NCI-H460 (cell line): Measurements from ENCODE around the gene PLA2G6. TPM values are rescaled to one million over a fixed set of nuclear protein-coding genes. Genes with fewer than 3 reads are reported as not detected.

Source experiments
- DNase-seq: peaks from one replicate; pipeline ENCODE4 v3.0.0-alpha.2; 2016; ENCODE audit warnings: low read depth; ENCODE audit errors: extremely low read depth
- polyA plus RNA-seq: library from polyadenylated mRNA; depleted of rRNA; stranded (reverse); fragments of >200 nt; gene quantifications from 2 replicates; pipeline ENCODE4 v1.2.3, GENCODE V29; 2014; cell fraction: nucleus; rRNA removed
- total RNA-seq: library from RNA; depleted of rRNA; stranded (reverse); fragments of >200 nt; shearing (Covaris generic); gene quantifications from 2 replicates; pipeline ENCODE4 v1.2.3, GENCODE V29; 2014; rRNA removed

The PLA2G6 gene, protein sequence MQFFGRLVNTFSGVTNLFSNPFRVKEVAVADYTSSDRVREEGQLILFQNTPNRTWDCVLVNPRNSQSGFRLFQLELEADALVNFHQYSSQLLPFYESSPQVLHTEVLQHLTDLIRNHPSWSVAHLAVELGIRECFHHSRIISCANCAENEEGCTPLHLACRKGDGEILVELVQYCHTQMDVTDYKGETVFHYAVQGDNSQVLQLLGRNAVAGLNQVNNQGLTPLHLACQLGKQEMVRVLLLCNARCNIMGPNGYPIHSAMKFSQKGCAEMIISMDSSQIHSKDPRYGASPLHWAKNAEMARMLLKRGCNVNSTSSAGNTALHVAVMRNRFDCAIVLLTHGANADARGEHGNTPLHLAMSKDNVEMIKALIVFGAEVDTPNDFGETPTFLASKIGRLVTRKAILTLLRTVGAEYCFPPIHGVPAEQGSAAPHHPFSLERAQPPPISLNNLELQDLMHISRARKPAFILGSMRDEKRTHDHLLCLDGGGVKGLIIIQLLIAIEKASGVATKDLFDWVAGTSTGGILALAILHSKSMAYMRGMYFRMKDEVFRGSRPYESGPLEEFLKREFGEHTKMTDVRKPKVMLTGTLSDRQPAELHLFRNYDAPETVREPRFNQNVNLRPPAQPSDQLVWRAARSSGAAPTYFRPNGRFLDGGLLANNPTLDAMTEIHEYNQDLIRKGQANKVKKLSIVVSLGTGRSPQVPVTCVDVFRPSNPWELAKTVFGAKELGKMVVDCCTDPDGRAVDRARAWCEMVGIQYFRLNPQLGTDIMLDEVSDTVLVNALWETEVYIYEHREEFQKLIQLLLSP
- total RNA-seq: 6.8 and 7.5 TPM in 2 replicates
- polyA plus RNA-seq: 22.0 and 40.9 TPM in 2 replicates

DNA sequence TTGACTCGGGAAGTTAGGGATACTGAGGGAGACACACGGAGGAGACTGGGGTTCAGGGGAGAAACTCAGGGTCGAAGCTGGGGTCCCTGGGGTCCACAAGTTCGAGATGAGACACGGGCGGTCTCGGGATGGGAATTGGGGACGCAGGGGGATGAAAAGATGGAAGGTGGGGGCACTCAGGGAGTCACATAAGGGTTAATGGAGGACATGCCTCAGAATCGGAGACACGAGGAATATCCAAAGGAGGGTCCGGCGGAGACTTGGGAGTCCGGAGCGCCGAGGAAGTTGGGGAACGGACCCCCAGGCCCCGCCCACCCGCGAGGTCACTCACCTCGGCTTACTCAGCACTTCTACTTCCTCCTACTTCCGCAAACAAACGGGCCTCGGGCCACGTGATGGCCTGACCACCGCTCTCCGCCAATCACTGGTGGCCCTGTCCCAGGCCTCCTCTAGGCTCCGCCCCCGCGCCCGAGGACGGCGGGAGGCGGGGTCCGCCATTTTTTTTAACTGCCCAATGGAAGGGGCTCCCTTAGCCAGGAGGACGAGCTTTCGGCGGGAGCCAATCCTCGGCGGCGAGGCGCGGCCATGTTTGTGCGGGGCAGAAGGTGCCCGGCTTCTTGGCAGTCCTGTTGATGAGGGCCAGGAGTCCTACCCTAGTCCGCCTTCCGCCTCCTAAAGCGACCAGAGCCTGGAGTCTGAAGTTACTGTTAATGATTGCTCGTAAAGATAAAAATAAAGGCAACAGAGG, at the start of gene PLA2G6:
TSS of gene PLA2G6 (minus strand) at position 378 of the 748 bp plus-strand sequence. CDS start 12,404 bp downstream, outside the sequence.
- DNase-seq: peak; percentile 88

DNA sequence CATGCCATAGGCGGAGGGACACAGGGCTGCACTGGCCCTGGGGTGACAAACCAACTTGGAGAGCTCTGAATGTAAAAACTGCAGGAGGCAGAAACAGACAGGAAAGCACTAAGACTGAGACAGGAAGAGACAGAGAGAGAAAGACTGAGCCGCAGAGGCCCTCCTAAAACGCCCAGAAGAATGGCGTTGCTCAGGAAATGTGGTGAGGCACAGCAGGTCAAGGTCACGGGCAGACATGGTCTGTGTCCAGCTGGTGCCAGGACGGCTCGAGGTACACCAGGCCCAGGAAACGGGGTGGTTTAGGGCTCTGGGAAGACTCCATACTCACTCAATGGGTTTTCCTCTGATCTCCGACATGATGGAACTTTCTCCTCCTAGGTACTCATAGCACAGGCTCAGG, 49.3 kb upstream of the PLA2G6 start:
- DNase-seq: no peak

DNA sequence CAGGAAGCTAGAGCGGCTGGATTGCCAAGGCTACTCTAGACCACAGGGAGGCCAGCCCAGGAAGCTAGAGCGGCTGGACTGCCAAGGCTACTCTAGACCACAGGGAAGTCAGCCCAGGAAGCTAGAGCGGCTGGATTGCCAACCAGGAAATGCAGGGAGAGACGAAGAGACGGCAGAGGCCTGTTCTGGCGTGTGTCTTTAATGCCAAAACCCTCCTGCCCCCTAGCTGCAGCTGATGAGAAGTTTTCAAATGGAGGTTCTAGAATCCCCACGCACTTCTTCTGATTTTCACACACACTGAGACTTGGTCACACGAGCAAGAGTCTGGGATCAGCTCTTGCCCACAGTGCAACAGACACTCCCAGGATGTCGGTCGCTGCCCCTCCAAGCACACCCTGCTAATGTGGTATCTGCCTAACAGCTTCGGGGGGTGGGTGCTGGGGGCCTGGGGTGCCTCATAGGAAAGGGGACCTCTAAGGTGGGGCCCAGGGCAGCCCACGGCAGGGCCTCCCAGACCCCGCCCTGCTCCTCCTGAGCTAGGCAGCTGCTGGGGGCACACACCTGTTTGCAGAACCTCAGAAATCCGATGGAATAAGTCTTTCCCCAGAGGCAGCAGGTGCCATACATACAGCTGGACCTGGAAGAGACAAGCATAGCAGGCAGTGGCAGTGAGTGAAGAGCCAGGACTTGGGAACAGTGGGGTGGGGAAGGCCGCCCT, 48.6 kb upstream of the PLA2G6 start:
- DNase-seq: no peak

DNA sequence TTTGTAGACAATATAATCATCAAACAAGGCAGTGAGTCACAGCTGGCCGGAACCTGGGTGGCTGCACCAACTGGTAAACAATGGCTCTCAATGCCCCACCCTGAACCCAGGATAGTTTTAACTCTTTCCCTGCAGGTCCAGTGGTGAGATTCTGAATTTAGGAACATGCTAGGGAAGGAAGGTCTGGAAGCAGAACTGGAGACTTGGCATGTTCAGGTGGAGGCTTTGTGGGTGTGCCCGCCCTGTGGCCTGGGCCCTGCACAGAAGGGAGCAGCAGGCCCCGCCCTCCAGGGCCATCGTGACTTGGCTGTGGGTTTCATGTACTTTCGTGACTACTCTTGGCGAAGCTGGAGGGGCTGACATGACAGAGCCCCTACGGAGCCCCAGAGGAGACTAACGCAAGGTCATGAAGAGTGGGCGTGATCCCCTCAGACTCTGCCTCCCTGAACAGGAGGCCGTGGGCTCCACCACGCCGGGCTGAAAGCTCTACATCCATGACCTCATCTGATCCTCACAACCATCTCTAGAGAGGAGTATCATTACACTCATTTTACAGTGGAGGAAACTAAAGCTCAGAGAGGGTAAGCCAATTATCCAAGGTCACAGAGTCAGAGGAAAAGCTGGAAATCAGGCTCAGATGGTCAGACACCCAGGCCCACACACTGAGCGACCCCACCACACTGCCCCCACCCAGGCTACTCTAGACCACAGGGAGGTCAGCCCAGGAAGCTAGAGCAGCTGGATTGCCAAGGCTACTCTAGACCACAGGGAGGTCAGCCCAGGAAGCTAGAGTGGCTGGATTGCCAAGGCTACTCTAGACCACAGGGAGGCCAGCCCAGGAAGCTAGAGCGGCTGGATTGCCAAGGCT, 47.5 kb upstream of the PLA2G6 start:
- no peak for DNase-seq

DNA sequence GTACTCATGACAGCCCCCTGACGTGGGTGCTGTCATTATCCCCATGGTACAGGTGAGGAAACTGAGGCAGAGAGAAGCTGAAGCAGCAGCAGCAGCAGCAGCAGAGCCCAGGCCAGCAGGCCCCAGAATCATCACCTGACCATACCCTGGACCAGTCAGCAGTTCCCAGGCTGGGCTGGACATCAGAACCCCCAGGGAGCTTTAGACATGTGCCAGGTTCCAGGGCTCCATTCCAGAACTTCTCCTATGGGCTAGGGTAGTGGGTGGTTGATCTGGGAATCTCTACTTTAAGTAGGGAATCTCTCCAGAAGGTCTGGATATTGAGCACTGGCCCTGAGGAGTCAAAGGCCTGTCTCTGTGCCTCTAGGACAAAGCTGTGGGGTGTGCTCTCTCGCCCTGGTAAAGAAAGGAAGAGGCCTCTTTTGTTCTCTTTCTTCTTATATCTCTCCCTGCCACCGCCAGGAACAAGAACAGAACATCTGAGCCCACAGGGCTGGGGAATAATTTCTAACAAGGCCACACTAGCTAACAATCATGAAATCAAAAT, 46.8 kb upstream of the PLA2G6 start:
- DNase-seq: no peak

DNA sequence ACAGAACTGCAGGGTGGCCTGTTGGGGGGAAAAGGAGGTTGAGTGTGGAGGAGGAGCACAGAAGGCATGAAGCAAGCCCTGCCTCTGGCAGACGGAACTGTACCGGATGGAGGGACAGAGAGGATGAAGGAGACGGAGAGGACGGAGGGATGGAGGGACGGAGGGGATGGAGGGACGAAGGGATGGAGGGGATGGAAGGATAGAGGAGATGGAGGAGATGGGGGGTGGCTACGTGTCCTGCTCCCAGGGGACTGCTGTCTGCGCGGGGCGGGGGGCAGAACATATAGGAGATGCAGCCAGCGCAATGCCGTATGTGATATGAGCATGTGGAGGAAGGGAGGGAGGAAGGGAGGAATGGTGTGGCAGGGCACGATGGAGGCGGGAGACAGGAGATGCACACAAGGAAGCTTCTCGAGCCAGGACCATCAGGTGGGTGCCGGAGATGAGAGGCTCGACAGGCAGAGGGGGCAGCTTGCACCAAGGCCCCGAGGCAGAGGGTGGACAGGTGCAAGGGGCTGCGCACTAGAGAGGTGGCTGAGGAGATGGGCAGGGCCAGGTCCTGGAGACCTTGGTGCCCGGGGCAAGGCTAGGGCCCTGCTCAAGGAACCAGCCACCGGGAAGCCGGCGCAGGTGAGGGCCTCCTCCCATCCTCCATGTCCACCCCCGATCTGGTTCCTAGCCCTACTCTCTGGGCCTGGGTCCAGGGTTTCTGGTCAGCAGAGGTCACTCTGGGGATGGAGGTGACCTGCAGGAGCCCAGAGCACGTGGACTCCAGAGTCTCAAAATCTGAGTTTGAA, 45.4 kb upstream of the PLA2G6 start:
- DNase-seq: no peak

DNA sequence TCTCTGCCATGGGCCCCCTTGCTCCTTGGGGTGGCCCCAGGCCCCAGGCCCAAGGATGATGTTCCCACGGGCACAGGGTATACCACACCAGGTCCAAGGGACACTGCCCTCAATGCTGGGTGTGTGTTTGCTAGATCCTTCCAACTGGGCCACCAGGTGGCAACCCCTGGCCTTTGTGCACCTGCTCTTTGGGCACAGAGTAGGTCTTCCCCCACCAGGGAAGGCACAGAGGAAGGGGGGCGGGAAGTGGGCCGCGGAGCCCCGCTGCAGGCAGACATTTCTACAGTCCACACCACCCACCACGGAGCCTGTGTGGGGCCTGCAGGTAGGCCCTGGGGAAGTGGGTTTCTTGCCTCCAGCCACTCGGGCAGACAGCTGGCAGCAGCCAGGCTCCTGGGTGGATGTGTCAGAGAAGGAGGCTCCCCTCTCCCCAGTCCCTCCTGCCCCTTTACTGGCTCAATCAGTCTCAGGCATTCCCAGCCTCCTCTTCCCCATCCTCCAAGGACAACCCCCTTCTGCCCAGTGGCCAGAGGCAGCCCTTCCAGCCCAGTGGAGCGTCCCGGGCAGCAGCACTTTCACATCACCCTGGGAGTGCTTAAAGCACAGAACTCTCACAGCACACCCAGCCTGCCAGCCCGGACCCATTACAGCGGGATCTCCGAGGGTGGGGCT, 41.8 kb upstream of the PLA2G6 start:
- DNase-seq: no peak

DNA sequence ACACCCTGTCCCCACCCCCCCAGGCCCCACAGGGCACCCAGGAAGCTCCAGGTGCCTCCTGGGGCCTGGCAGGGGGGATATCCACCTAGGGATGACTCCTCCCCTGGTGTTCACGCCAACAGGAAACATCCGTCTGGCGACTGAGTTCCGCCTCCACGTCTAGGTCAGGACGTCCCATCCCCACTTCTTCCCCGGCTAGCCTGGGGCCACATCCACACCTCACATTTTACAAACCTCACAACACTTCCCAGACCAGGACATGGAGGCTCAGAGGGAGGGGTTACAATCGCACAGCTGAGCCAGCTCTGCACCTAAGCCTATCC, 41.1 kb upstream of the PLA2G6 start:
- DNase-seq: no peak

DNA sequence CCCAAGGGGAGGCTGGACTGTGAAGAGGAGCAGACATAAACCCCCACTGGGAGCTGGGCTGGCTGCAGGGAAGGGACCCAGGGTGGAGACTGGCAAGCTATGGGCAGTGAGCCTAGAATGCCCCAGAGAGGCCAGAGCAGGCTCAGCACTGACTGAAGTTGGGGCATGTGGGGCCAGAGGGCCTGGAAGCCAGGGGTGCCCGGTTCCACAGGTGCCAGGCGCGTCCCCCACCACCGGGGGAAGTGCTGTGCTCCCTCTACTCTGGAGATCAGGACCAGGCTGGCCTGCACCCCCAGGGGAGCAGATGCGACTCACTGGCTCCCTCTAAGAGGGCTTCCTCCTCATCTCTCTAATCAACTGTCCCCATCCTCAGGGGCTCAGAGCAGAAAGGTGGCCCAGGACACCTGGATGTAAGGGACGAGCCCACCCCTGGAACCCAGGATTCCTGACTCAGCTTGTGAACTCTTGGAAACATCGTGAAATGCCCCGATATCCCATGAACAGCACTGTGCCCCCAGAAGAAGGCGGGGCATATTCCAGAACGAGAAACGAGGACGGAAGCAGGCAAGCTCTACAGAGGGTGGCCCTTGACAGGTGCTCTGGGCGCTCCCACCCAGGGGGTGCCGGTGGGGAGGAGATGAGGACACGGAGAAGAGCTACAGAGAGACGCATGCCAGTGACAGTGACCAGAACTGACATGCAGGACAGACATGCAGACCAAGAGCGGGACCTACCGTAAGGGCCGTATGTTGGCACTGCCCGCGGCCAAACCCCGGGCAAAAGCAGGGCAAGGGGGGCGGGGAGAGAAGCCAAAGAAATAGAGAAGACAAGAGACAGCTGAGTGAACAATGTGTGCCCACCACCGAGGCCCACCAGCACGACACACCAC, 40.5 kb upstream of the PLA2G6 start:
- DNase-seq: no peak

DNA sequence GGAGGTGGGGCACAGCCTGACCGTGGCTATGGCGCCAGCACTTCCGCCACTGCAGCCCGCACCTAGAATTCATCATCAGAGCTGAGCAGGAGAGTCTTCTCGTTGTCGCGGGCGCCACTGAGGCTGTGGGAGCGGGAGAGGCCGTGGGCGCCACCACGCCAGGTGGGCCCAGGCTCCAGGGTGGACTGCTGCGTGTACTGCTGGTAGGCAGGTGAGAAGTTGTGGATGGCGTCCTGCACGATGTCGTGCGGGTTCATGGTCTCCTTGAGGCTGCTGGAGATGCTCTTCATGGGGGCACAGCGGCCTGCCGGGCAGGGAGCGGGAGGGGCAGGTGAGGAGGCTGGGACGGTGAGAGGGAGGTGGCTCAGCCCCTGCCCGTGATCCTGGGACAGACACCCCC, 39.8 kb upstream of the PLA2G6 start:
- no peak for DNase-seq

DNA sequence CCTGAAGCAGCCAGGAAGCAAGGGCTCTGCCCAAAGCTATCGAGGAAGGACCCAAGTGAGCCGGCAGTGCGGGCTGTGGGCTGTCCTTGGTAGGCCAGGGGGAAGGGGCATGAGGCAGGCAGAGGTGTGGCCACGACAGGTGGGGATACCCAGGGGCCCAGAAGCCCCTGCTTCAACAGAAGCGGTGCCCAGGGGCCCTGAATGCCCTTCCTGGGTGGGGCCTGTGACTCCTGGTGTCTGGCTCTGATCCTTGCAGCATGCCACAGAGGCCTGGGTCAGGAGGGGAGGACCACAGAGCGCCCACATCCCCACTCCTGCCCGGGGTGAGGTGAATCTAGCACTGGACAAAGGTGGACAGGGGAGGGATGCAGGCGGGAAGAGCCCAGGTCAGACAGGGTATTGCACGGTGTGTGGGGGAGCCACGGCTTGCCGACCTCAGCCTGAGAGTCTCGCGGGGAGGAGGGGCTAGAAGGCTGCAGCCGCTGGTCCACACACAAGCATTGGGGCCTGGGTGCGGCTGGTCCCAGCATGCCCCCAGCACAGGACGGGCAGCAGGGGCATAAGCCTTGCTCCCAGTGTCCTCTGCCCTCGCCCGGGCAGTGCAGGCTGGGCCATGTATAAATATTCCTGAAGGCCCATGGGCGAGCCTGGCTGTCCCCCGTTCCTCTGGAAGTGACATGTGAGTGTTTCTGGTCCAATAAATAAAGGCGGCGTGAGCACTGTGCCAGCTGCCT, 39.2 kb upstream of the PLA2G6 start:
- DNase-seq: no peak

DNA sequence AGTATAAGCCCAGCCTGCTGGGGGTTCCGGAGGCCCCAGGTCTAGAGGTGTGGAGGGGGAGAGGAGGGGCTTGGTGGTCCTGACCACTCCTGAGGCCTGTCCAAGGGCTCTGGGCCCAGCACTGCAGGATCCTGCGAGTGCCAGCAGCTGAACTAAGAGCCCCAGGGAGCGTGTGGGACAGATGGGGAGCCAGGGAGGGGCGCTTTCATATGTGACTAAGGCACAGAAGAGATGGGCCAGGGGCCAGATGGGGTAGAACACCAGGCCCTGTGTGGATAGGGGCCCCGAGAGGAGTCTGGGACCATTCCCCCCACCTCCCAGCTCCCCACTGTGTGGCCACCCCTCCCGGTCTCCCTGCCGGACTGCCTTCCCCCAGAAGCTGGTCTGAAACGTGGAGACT, 38.5 kb upstream of the PLA2G6 start:
- no peak for DNase-seq

DNA sequence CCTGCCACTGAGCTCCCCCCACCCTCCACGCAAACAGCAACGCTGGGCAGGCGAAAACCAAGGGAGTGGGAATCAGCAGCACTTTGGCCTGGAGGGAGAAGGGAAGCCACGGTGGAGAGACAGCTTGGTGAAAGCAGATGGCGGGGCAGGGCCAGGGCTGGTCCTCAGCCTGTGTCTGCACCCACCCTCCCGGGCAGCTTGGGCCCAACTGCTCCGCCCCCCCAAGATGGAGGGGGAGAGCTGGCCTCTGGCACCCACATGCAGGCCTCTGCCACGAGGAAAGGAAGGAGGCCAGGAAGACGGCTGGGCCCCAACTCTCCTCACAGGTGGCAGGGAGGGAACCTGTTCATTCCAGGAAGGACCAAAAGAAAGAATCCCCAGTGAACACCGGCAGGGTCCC, 38.0 kb upstream of the PLA2G6 start:
- DNase-seq: no peak

DNA sequence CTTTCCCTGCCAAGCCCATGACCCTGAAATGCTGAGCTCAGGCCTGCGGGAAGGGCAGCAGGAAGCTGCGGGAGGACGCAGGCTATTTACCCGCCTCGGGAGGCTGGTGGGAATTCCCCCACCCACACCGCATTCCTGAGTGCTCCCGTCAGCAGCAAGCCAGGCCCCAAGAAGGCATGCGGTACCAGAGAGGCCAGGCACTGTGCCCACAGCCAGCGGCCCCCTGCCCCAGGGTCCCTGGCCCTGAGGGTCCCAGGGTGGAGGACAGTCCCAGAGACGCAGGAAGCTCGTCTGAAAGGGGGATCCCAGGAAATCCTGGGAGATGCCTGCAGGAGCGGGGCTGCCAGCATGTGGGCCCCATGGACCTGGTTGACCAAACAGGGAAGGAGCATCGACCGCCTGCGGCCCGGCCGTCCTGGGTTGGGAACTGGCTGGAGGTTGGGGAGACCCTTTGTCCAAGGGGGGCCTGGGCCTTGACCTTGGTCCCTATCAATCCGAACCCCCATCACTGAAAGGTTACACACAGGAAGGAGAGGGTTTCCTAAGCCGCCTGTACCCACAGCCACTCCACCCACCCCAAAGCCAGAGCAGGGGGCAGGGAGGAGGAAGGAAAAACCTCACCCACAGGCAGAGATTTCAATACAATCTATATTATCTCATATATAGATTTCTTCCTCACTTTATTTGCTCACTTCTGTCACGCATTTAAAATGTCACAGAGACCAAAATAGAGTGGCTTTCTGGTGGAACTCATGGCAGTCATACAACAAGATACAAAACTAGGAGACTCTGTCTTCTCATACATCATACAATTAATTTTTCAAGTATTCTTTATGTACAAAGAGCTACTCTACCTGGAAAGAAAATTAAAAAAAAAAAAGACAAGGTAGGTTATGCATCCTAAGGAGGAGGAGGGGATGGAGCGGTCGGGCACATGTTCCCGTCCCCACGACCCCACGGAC, 37.3 kb upstream of the PLA2G6 start:
- peak; percentile 57 for DNase-seq
